ENCODE data around the gene ATF7. TPM values are rescaled to one million over a fixed set of nuclear protein-coding genes. Genes with fewer than 3 reads are reported as not detected.

ATF7 gene
- total and polyA plus RNA-seq, 10 donors = 6.5 to 52.8 (median 35.4) TPM

GRCh38 chr12:53461591-53461990, 164.6 kb downstream of the ATF7 start:
- DNase-seq = no peak
- Histone ChIP-seq H3K27me3 (replicated peaks in 1 of 7) (no peaks in the 10 kb centered on the region), H3K9me3 (no peaks in the 10 kb centered on the region), H3K4me3 (no peak overlapping the region), H3K36me3 (peaks cover 7 to 100% (median 100%) of the 10 kb centered on the region in 6 donors), H3K27ac (no peak overlapping the region), H3K4me1 (peaks cover 3 to 87% (median 35%) of the 10 kb centered on the region in 6 donors)
- intact Hi-C loops (cut with DNase I; ENCODE audit: low total_unique reads) = no loop called here
- WGBS, 5 donors = 89 to 90% (median 90%) methylated on average over 8 of the region's 8 CpGs
- TF ChIP-seq POLR2AphosphoS5 (IDR thresholded peaks at IDR 0.05) (peak in 1 of 3 donors; percentile 30), POLR2A (IDR thresholded peaks at IDR 0.05) (no peak)
- TF ChIP-seq, protein P1, sequence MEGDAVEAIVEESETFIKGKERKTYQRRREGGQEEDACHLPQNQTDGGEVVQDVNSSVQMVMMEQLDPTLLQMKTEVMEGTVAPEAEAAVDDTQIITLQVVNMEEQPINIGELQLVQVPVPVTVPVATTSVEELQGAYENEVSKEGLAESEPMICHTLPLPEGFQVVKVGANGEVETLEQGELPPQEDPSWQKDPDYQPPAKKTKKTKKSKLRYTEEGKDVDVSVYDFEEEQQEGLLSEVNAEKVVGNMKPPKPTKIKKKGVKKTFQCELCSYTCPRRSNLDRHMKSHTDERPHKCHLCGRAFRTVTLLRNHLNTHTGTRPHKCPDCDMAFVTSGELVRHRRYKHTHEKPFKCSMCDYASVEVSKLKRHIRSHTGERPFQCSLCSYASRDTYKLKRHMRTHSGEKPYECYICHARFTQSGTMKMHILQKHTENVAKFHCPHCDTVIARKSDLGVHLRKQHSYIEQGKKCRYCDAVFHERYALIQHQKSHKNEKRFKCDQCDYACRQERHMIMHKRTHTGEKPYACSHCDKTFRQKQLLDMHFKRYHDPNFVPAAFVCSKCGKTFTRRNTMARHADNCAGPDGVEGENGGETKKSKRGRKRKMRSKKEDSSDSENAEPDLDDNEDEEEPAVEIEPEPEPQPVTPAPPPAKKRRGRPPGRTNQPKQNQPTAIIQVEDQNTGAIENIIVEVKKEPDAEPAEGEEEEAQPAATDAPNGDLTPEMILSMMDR (IDR thresholded peaks at IDR 0.05 in 8 of 11, conservative IDR thresholded peaks at IDR 0.05 in 3 of 11) = no peak

GRCh38 chr12:53461059-53461458, 165.1 kb downstream of the ATF7 start:
- no peak overlapping the region for H3K4me3 ChIP-seq
- 80 to 90% (median 85%) methylated on average over 3 of the region's 3 CpGs for WGBS, 5 donors
- intact Hi-C loops (cut with DNase I; ENCODE audit: low total_unique reads) = no loop called here
- peaks cover 10 to 100% (median 100%) of the 10 kb centered on the region in 6 donors for H3K36me3 ChIP-seq
- H3K9me3 ChIP-seq = no peaks in the 10 kb centered on the region
- TF ChIP-seq, protein P1 (IDR thresholded peaks at IDR 0.05 in 8 of 11, conservative IDR thresholded peaks at IDR 0.05 in 3 of 11) = no peak
- no peak for TF ChIP-seq POLR2AphosphoS5 (IDR thresholded peaks at IDR 0.05)
- no peak for TF ChIP-seq POLR2A (IDR thresholded peaks at IDR 0.05)
- no peak overlapping the region for H3K27ac ChIP-seq
- peaks cover 3 to 87% (median 37%) of the 10 kb centered on the region in 6 donors for H3K4me1 ChIP-seq
- H3K27me3 ChIP-seq (replicated peaks in 1 of 7) = no peaks in the 10 kb centered on the region
- DNase-seq = no peak

GRCh38 chr12:53459097-53459496, 167.1 kb downstream of the ATF7 start:
- intact Hi-C loops (cut with DNase I; ENCODE audit: low total_unique reads) = loop anchor here (10.0 kb wide), 1 partner anchor 46 kb away; the partner anchor contains the start of genes NPFF and TARBP2
- Histone ChIP-seq H3K4me1 (peaks cover 16 to 87% (median 43%) of the 10 kb centered on the region in 6 donors), H3K27me3 (replicated peaks in 1 of 7) (no peaks in the 10 kb centered on the region), H3K36me3 (peaks cover 15 to 100% (median 99%) of the 10 kb centered on the region in 6 donors), H3K4me3 (no peak overlapping the region), H3K27ac (no peak overlapping the region), H3K9me3 (no peaks in the 10 kb centered on the region)
- 80 to 85% (median 82%) methylated on average over 4 of the region's 4 CpGs for WGBS, 5 donors
- DNase-seq = no peak
- TF ChIP-seq, protein P1 (IDR thresholded peaks at IDR 0.05 in 8 of 11, conservative IDR thresholded peaks at IDR 0.05 in 3 of 11) = no peak
- no peak for TF ChIP-seq POLR2A (IDR thresholded peaks at IDR 0.05)
- TF ChIP-seq POLR2AphosphoS5 (IDR thresholded peaks at IDR 0.05) = no peak

Small RNAs within 50 kb of the gene (small RNA-seq; reads per million reads assigned to genes)
- gene AC023509.3 = 0 reads per million in 4 donors

Other genes with a start within 250 kb of the ATF7 start
- gene SP1, start 246.2 kb downstream of the ATF7 start, total RNA-seq = 10 to 100 TPM; 75.6 to 92.8 (median 86.1) TPM
- 10 to 100 TPM in 1 of 3 donors, 1 to 10 TPM in 2; 9.1 to 13.6 (median 9.9) TPM for gene SP1, start 246.2 kb downstream of the ATF7 start, polyA plus RNA-seq
- gene AMHR2, start 202.5 kb downstream of the ATF7 start, total RNA-seq = 10 to 100 TPM in 3 of 7 donors, 1 to 10 TPM in 4; 3.7 to 20.6 (median 8.8) TPM
- gene AMHR2, start 202.5 kb downstream of the ATF7 start, polyA plus RNA-seq = 1 to 10 TPM; 1.2 to 7.4 (median 1.7) TPM
- 100 to 1,000 TPM; 127 to 230 (median 197) TPM for gene PRR13, start 184.6 kb downstream of the ATF7 start, total RNA-seq
- gene PRR13, start 184.6 kb downstream of the ATF7 start, polyA plus RNA-seq = 100 to 1,000 TPM; 217 to 262 (median 223) TPM
- 100 to 1,000 TPM; 547 to 779 (median 652) TPM for gene PCBP2, start 174.3 kb downstream of the ATF7 start, total RNA-seq
- 100 to 1,000 TPM; 449 to 459 (median 459) TPM for gene PCBP2, start 174.3 kb downstream of the ATF7 start, polyA plus RNA-seq
- 10 to 100 TPM; 13.6 to 27.4 (median 20.8) TPM for gene MAP3K12, start 126.9 kb downstream of the ATF7 start, total RNA-seq
- gene MAP3K12, start 126.9 kb downstream of the ATF7 start, polyA plus RNA-seq = 10 to 100 TPM in 2 of 3 donors, 1 to 10 TPM in 1; 8.0 to 13.7 (median 10.9) TPM
- gene TARBP2, start 125.1 kb downstream of the ATF7 start, total RNA-seq = 10 to 100 TPM; 25.9 to 43.7 (median 31.8) TPM
- 10 to 100 TPM; 29.0 to 57.1 (median 42.7) TPM for gene TARBP2, start 125.1 kb downstream of the ATF7 start, polyA plus RNA-seq
- gene NPFF, start 118.9 kb downstream of the ATF7 start, total RNA-seq = not detected
- 1 to 10 TPM in 2 of 3 donors, under 1 TPM in 1; 0.49 to 2.0 (median 1.3) TPM for gene NPFF, start 118.9 kb downstream of the ATF7 start, polyA plus RNA-seq
- 100 to 1,000 TPM; 231 to 323 (median 282) TPM for gene ATP5MC2, start 49.7 kb upstream of the ATF7 start, total RNA-seq
- 100 to 1,000 TPM; 467 to 526 (median 515) TPM for gene ATP5MC2, start 49.7 kb upstream of the ATF7 start, polyA plus RNA-seq
- gene CALCOCO1, start 101.1 kb upstream of the ATF7 start, total RNA-seq = 100 to 1,000 TPM in 6 of 7 donors, 10 to 100 TPM in 1; 93.5 to 186 (median 134) TPM
- 10 to 100 TPM; 31.0 to 55.6 (median 37.2) TPM for gene CALCOCO1, start 101.1 kb upstream of the ATF7 start, polyA plus RNA-seq
- not detected for gene CISTR, start 125.6 kb upstream of the ATF7 start, total RNA-seq
- gene CISTR, start 125.6 kb upstream of the ATF7 start, polyA plus RNA-seq = under 1 TPM in 1 of 3 donors, not detected in 2; 0.20 TPM

Measured in spleen (tissue), 11 donors.